ENCODE data around the gene SLC26A3.

Gene SLC26A3

DNA sequence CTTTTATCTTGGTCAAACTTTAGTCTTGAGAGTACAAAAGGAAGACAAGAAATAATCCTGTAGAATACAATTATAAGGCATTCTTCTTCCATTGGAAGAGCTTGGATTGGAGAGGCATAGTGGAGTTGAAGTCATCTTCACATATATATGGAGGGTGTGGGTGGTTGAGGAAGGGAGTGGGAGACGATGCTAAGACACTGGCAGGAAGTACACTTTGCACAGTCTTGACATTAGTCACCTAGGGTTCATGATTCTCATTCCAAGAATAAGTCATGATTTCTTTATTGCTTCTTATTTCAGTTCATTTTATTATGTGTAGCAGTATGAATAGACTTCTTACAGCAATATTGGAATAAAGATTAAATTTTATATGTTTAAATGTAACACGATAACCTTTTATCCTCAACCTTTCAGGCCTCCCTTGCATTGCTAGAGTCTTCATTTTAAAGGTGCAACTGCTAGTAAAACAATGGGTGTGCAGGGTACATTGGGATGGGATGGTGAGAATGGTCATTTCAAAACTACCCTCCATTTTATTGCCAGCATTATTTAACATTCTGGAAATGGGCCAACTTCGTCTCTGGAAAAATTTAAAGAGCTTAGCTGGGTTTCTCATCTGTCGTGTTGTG is 12.3 kb upstream of the SLC26A3 start:
- no peak for DNase-seq

DNA sequence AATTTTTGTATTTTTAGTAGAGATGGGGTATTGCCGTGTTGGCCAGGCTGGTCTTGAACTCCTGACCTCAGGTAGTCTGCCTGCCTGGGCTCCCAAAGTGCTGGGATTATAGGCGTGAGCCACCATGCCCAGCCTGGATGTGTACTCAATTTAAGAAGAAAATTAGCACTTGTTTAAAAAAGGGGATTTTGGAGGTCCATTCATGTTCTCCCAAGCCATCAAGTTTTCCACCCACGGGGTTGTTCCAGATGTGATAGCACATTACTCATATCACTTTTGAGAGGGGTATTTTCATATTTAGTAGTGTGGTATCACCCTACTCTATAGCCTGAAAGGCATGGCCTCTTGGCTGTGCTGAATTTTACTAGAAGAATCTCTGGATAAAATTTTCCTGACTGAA is 10.5 kb upstream of the SLC26A3 start:
- DNase-seq, result no peak

DNA sequence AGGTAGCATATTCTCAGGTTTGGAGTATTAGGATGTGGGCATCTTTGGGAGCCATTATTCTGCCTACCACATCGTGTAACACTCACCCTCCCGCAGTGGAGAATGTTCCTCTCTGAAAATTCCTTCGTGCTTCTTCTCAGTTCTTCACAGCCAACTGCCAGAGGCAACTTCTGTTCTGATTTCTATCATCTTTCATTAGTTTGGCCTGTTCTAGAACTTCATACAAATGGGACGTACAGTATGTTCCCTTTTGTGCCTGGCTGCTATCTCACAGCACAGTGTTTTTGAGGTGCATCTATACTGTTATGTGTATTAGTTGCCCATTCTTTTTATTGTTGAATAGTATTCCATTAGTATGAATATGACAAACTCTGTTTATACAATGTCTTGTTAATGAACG is 8.9 kb upstream of the SLC26A3 start:
- no peak for DNase-seq

DNA sequence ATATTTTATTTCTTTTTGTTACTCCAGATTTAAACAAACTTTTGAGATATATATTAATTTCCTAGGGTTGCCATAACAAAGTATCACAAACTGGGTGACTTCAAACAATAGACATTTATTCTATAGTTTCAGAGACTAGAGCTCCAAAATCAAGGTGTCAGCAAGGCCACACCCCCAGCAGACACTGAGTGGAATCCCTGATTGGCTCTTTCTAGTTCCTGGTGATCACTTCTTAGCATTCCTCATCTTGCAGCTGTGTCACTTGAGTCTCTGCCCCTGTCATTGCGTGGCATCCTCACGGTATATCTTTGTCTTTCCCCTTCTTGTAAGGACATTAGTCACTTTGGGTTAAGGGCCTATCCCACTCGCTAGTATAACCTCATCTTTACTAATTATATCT is 7.6 kb upstream of the SLC26A3 start:
- no peak for DNase-seq

DNA sequence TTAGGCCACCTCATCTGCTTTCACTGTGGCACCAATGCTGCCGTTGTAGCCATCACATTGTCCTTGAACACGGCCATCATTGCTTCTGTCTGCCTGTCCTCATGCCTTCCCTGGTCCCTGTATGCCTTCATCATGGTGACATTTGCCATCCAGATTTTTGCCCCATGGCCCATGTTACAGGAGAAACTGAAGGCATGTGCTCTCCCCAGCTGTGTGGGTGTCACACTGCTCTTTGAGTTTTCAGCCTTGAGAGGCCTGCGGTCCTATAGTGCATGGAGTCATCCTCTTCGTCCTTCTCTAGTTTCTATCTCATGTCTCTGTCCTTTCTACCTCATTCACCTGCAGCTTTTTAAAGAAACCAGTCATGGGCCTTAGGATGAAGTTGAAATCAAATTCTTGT is 6.2 kb upstream of the SLC26A3 start:
- DNase-seq, result no peak

DNA sequence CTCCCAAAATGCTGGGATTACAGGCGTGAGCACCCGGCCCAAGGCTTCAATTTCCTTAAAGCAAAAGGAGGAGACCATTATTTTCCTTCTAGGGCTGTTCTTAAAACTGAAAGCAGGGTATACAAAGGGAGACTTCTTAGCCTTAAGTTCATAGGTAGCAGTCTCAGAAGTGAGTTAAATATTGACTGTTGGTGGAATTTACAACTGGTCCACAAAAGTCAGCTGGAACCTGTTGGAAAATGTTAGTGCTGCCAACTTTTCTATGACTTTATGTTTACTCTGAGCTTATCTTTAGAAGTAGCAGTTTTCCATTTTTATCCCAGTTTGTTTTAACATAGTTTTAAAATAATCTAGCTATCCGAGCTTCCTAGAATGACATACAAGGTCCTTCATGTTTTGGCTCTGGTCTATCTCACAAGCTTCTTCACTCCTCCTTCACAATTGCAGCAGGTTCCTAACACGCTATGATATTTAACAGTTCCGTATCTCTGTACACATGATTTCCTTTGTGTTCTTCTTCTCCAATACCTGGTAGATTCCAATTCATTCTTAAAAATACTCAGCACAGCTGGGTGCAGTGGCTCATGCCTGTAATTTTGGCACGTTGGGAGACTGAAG is 3.3 kb downstream of the SLC26A3 start:
- no peak for DNase-seq

DNA sequence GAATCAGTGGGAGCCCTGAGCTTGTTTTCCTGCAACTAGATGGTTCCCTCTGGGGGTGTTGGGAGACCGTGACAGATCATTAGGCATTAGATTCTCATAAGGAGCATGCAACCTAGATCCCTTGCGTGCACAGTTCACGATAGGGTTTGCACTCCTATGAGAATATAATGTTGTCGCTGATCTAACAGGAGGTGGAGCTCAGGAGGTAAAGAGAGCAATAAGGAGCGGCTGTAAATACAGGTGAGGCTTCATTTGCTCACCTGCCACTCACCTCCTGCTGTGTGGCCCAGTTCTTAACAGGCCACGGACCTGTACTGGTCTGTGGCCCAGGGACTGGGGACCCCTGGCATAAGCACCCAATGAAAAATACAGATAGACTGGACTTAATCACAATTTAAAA is 10.7 kb downstream of the SLC26A3 start:
- DNase-seq, result no peak

DNA sequence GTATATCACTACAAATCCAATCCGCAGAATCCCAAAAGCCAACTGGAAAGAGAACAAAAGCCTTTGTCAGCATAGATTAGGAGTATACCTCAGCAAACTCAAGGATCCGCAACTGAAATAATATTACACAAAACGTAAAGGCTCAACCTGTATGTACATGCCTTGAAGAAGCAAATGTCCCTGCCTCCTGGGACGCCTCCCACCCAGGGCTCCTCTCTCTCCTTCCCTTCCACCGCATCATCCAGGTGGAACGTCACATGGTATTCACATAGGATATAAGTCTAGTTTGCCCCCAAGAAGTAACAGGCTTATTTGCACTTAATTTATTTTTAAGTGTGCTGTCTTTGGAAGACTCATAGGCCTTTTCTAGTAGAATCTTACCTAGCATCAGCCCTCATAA is 13.4 kb downstream of the SLC26A3 start:
- DNase-seq, result no peak

DNA sequence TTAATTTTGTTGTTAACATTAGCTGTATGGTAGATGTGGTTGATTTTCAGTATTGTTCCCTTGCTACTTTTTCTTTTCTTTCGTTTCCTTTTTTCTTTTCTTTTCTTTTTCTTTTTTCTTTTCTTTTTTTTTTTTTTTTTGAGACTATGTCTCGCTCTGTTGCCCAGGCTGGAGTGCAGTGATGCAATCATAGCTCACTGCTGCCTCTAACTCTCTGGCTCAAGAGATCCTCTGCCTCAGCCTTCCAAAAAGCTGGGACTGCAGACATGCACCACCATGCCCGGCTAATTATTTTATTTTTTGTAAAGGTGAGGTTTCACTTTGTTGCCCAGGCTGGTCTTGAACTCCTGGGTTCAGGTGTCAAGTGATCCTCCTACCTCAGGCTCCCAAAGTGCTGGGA is 14.4 kb downstream of the SLC26A3 start:
- DNase-seq, result no peak

DNA sequence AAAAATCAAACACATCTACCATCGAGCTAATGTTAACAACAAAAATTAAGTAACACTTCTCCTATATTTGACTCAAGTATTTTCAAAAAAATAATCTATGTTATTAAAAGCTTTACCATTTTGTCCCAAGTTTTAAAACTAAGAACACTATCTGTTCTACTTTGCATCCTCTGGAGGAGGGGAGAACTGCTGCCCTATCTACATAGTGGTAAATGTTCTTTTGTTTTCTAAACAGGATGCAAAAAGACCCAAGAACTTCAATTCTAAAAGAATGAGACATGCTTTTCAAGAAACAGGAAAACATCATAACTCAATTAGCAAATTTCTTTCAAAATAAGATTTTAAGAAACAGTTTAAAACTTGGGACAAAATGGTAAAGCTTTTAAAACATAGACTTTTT is 14.8 kb downstream of the SLC26A3 start:
- DNase-seq, result no peak

DNA sequence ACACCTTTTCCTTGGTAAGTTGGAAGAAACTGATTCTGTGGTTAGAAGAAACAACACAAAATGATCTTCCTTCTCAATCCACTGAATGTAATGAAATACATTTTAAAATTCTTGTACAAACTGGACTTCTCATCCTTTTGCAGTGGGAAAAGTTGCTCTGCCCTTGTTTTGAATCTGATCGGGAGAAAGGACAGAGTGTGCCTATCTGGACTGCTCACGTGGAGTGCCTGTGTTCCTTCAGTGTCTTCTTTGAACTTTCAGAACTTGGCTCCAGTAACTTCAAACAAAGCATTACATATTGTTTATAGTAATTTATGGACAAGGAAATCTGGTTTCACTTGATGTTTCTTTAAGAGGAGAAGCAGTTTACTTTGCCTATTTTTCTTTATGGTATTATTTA is 17.1 kb downstream of the SLC26A3 start:
- DNase-seq, result no peak

DNA sequence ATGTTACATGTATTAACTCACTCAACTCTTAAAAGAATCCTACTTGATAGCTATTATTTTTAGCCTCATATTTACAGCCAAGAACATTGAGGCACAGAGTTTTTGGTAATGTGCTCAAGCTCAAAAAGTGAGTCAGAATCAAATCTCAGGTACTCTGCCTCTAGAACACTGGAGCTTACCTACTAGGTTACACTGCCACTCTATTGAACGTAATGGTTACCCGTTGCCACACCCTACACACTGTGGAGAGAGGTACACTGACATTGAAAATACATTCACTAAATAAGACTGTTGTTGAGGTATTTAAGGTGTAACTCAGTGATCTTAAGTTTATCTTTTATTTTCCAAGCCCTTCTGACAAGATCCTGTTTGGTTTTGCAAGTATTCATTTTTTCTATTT is 17.9 kb downstream of the SLC26A3 start:
- DNase-seq, result no peak

DNA sequence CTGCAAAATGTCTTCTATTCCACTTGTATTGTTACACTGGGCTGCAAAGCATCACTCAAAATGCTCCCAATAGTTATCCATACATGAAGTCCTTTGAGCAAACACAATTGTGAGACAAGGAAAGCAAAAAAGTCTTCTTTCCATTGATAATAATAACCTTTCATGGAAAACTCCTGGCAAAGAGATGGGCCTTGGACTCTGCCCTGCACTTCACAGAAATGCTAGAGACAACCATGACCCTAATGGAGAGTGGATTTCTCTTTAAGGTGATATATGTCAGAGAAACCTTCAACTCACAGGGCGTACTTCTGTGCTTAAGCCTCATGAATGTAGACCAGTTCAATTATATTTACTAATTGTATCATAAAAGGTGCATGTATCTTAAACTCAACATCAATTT is 19.4 kb downstream of the SLC26A3 start:
- DNase-seq, result no peak

DNA sequence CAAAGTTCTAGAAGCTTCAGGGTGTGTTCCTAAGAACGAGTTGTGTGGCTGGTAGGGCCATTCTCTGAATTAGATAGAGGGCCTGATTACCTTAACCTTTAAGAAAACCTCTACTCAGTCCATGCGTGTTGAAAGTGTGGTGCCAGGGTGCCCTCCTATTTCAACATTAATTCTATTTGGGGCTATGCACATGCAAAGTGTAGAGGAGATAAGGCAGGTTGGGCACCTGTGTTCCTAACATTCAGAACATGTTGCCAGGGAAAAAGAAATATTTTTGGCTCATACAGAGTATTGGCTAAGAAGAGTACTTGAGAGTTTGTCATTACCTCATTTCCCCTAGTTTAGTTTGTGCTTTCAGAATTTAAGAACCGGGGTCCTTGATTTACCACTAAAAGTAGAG is 20.6 kb downstream of the SLC26A3 start:
- DNase-seq, result no peak

DNA sequence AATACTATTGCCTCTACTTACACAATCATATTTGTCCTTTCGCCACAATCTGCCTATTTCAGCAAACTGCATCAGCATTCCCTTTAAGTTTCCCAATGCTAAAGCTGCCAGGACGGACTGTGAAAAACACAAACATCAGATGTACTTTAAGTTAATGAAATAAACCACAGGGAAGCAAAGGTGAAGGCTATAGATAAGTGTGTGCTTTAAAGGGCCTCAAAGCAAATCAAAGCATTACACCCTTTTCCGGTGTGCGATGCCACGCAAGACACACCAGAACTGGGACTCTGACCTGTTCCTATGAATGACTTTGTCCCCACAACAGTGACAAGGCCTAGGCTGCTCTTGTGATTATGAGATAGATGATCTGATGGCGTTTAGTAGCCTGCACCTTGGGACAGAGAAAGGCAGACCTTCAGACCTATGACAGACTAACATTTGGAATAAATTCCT is 23.4 kb downstream of the SLC26A3 start:
- DNase-seq, result no peak

DNA sequence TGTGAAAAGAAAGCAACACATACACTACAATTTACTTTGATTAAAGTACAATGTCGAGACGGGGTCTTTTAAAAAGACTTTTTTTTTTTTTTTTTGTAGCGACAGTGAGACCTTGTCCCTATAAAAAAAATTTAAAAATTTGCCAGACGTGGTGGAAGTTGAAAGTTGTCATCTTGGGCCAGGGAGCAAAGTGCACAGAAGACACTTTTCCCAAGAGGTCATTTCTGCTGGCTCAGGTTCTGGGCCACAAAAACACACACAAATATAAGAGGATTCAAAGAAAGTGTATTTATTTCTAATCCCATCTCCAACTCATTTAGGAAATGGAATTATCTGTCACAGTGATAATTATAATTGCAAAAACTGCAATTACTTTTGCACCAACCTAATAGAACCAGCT is 24.7 kb downstream of the SLC26A3 start:
- no peak for DNase-seq

DNA sequence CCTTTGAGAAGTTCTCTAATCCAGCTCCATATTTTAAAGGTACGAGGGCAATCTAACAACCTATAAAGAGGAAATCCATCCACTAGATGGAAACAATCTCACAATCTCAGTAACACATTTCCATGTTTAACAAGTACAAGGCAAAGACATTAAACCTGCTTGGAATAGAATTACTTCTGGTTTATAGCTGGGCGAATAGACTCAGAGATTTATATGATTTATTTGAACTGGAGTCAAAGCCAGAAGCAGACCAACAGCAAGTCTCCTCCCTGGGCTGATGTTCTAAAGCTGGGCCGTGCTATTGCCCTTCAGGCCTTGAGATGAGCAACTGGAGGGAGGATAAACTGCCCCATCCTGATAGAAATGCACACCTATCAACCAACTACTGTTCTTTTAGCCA is 25.3 kb downstream of the SLC26A3 start:
- no peak for DNase-seq

DNA sequence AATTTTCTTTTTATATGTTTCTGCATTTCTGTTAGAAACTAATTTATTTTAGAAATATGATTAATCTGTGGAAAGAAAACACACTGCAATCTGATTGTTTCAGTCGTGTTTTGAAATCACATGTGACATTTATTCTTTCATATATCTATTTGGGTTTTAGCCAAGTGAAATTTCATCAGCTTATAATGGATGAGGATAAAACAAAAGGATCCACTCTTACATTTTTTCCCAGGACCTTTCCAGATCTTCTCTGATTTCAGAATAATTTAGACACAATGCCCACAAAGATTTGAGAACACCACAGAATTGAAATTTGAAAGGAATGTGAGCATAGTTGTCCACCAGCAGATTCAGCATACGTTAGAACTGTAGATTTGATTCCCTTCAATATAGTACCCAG is 30.0 kb downstream of the SLC26A3 start:
- DNase-seq, result no peak

DNA sequence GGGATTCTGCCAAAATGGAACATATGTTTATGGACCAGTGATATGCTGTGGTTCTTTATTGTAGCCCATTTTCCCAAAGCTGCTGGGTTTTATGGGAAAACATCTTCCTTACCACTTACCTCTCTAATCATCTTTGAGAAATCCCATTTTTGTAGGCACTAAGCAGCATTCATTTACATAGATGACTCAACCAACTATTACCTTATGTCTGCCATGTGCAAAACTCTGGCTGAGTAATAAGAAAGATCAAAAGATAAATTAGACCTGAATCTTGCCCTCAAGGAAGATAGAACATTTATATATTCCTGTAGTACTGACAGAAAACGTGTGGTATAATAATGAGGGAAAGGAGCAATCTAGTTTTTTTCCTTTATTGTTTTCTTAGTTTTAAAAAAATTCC is 34.8 kb downstream of the SLC26A3 start:
- DNase-seq, result no peak

DNA sequence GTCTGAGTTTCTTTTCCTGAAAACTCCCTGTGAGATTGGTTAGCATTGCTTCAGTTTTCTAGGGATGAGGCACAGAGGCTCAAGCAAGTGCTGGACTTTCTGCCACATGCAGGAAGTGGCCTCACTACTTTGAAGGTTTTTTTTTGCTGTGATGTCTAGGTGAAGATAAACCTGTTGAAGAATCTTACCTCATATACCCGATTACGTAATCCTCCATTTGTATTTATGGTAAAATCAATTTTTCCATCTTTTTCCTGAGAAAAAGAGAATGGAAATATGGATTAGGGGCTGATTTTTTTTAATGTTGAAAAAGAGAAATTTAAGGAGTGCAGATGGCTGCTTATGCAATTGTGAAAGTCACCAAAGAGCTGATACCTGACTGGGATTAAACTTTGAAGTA is 35.6 kb downstream of the SLC26A3 start:
- DNase-seq, result no peak

DNA sequence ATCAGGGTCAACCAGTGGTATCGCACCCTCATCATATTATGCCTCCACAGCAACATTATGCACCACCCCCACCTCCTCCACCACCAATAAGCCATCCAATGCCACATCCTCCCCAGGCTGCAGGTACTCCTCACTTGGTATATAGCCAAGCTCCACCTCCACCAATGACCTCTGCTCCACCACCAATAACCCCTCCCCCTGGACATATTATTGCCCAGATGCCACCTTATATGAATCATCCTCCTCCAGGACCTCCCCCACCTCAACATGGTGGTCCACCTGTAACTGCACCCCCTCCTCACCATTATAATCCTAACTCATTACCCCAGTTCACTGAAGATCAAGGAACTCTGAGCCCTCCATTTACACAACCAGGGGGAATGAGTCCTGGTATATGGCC is 44.4 kb downstream of the SLC26A3 start:
- no peak for DNase-seq

DNA sequence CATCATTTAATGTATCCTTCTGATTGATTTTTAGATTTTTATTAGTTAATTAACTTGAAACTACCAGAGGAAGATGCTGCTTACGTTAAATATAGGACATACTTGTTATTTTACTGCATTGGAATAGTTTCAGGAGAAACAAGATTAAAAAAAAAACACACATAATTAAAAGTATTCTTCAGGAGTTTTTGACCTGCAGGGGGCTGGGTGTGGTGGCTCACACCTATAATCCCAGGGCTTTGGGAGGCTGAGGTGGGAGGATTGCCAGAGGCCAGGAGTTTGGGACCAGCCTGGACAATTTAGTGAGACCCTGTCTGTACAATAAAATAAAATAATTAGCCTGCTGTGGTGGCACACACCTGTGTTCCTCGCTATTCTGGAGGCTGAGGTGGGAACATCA is 48.4 kb downstream of the SLC26A3 start:
- DNase-seq, result no peak

DNA sequence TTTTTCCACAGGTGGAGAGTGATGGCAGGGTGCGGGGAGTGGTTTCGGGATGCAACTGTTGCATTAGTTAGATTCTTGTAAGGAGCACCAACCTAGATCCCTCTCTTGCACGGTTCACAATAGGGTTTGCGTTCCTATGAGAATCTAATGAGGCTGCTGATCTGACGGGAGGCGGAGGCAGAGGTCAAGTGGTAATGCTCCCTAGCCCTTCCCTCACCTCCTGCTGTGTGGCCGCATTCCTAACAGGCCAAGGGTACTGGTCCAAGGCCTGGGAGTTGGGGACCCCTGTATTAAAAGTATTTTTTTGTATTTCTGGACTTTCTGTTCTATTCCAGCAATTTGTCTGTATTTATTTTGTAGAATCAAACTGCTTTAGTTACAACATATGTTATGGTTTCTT is 51.9 kb downstream of the SLC26A3 start:
- DNase-seq, result no peak

DNA sequence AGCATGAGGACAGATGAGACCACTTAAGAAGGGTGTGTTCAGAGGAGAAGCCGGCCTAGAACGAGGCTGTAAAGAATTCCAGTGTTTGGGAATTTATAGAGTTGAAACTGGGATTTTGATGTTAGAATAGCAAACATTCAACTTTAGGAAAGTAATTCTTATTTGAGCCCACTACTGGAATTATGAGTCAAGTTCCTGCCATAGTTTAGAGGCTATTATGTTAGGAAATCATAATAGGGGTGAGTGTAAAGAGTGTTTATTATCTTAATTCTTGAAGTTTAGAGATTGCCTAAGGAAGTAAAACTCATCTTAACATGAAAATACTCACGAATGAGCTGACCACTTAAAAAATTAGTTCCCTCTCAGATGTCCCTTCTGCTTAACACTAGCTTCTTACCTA is 57.0 kb downstream of the SLC26A3 start:
- no peak for DNase-seq

DNA sequence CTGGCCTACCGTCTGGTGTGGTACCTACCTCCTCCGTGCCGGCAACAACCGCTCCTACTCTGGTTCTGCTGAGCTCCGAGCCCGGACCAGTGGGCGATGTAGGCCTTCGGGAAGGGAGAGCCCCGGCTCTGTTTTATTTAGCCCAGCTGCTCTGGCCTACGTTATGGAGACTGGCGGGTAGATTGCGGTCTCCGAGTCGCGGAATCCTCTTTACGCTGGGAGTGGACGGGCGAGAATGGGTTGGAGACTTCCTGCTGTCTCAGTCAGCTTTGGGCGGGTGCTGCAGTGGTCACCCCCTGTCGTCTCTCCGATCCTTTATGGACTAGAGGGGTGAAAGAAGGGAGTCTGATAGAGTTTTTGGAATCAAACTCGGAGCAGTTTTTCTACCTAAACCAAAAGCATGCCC is 58.7 kb downstream of the SLC26A3 start:
- DNase-seq, result no peak

All from stimulated activated CD4-positive, alpha-beta T cell treated with anti-CD3 and anti-CD28 coated beads, Interleukin-12 subunit alpha, Interleukin-12 subunit beta, amount 100 ng/mL, for 4 hours (primary cell).